Measurements from ENCODE around the gene GALP.
"Not testable (repeated sequence)": the region's sequence is repeated elsewhere in the genome, so short reads cannot be mapped to it uniquely, and the experiment has no call there.

DNA sequence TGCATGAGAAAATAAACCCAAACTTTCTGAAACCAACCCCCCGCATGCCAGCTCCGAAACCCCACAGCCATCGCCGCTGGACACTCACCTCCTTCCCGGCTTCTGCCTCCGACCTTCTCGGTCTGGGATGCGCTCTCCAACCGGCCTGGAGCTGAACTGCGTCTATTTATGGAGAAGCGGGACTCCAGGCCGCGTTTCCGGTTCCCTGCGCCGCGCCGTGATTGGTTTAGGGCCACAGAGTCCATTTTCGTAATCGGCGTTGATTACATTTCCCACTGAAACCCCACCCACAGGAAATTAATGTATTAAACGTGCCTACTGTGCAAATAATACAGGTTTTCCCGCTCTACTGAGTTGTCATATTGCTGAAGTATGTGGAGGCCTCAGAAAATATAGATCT is 21.8 kb downstream of the GALP start, which contains the start of gene ZSCAN5B:
- not testable (repeated sequence) for TF ChIP-seq POLR2A (IDR thresholded peaks at IDR 0.05; ENCODE audit: low read depth, low read length); EZH2 (IDR thresholded peaks at IDR 0.05; ENCODE audit: borderline replicate concordance, low read depth, low read length, severe bottlenecking); POLR2AphosphoS5 (IDR thresholded peaks at IDR 0.05; ENCODE audit: insufficient read depth, low read depth, low read length); MYC (IDR thresholded peaks at IDR 0.05; ENCODE audit: low read depth, low read length); FOS (IDR thresholded peaks at IDR 0.05; ENCODE audit: borderline replicate concordance, insufficient read depth, low read length); JUN (IDR thresholded peaks at IDR 0.05; ENCODE audit: borderline replicate concordance, insufficient read depth, insufficient read length, low read depth); MAX (IDR thresholded peaks at IDR 0.05; ENCODE audit: insufficient read depth, insufficient read length)
- TF ChIP-seq, protein P1, sequence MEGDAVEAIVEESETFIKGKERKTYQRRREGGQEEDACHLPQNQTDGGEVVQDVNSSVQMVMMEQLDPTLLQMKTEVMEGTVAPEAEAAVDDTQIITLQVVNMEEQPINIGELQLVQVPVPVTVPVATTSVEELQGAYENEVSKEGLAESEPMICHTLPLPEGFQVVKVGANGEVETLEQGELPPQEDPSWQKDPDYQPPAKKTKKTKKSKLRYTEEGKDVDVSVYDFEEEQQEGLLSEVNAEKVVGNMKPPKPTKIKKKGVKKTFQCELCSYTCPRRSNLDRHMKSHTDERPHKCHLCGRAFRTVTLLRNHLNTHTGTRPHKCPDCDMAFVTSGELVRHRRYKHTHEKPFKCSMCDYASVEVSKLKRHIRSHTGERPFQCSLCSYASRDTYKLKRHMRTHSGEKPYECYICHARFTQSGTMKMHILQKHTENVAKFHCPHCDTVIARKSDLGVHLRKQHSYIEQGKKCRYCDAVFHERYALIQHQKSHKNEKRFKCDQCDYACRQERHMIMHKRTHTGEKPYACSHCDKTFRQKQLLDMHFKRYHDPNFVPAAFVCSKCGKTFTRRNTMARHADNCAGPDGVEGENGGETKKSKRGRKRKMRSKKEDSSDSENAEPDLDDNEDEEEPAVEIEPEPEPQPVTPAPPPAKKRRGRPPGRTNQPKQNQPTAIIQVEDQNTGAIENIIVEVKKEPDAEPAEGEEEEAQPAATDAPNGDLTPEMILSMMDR (IDR thresholded peaks at IDR 0.05; ENCODE audit: extremely low read depth in 1 of 2, insufficient read depth in 1 of 2, low read depth in 1 of 2, low read length in 2 of 2) = not testable (repeated sequence)
